Fibroblast of lung (primary cell): ENCODE measurements around the gene PLEKHM1. TPM values are rescaled to one million over a fixed set of nuclear protein-coding genes. Genes with fewer than 3 reads are reported as not detected.
A peak's percentile ranks its signal among the peaks of the same experiment; 100 is the strongest.

Experiments used
- DNase-seq, 2 donors: peaks; one replicate each; pipeline versions ENCODE4 v3.0.0 to v3.0.0-alpha.2; 2010; ENCODE audit warnings: low read depth in 2 of 2
- H2AFZ ChIP-seq: 2 replicates; pipeline ENCODE4 v1.5.1; 2012; ENCODE audit warnings: low read length, control low read depth, inconsistent platforms
- H3K27ac ChIP-seq: 2 replicates; pipeline ENCODE4 v1.5.1; 2011; ENCODE audit warnings: low read length, control low read depth; ENCODE audit not compliant: insufficient read depth
- H3K27me3 ChIP-seq: 2 replicates; pipeline ENCODE4 v1.5.1; 2011; ENCODE audit warnings: mild to moderate bottlenecking, low read length; ENCODE audit not compliant: control insufficient read depth, insufficient read depth
- H3K36me3 ChIP-seq: 2 replicates; pipeline ENCODE4 v1.5.1; 2011; ENCODE audit warnings: low read length; ENCODE audit not compliant: control insufficient read depth, insufficient read depth
- H3K4me1 ChIP-seq: 2 replicates; pipeline ENCODE4 v1.5.1; 2011; ENCODE audit warnings: low read length; ENCODE audit not compliant: control insufficient read depth, insufficient read depth; ENCODE audit errors: extremely low read depth
- H3K4me2 ChIP-seq: 2 replicates; pipeline ENCODE4 v1.5.1; 2011; ENCODE audit warnings: low read length, control low read depth; ENCODE audit not compliant: insufficient read depth; ENCODE audit errors: extremely low read depth
- H3K4me3 ChIP-seq, 4 experiments: fragments of 200-600 bp in 1 of 4; sonication (generic) in 1 of 4; replicated peaks in 1 of 4; 2 replicates each; pipeline ENCODE4 v1.5.1; 2011 to 2016; ENCODE audit warnings: low read length in 4 of 4, low read depth in 3 of 4, mild to moderate bottlenecking in 3 of 4, control low read depth in 2 of 4, inconsistent platforms in 1 of 4, mixed read lengths in 1 of 4; ENCODE audit not compliant: insufficient read depth in 1 of 4; ENCODE audit errors: control extremely low read depth in 1 of 4
- H3K79me2 ChIP-seq: 2 replicates; pipeline ENCODE4 v1.5.1; 2012; ENCODE audit warnings: mild to moderate bottlenecking, low read length, inconsistent platforms; ENCODE audit not compliant: control insufficient read depth, insufficient read depth
- H3K9ac ChIP-seq: 2 replicates; pipeline ENCODE4 v1.5.1; 2011; ENCODE audit warnings: mild to moderate bottlenecking, low read length, control low read depth; ENCODE audit not compliant: insufficient read depth
- H3K9me3 ChIP-seq: 2 replicates; pipeline ENCODE4 v1.5.1; 2012; ENCODE audit warnings: low read depth, low read length; ENCODE audit not compliant: control insufficient read depth, insufficient read depth
- H4K20me1 ChIP-seq: 2 replicates; pipeline ENCODE4 v1.5.1; 2011; ENCODE audit warnings: low read length; ENCODE audit not compliant: control insufficient read depth, insufficient read depth; ENCODE audit errors: extremely low read depth
- CTCF ChIP-seq, 2 donors: IDR thresholded peaks in 1 of 2; conservative IDR thresholded peaks in 1 of 2; 1 replicate in 1 of 2; 2 replicates in 1 of 2; pipeline ENCODE4 v1.5.1; 2011 to 2012; ENCODE audit warnings: low read length in 2 of 2, control low read depth in 1 of 2, inconsistent platforms in 1 of 2, low read depth in 1 of 2, mild to moderate bottlenecking in 1 of 2
- EZH2 ChIP-seq: IDR thresholded peaks from 2 replicates; pipeline ENCODE4 v1.5.1; 2012; ENCODE audit warnings: low read length, control low read depth, mild to moderate bottlenecking; ENCODE audit errors: missing control alignments
- polyA plus RNA-seq, 2 donors: library from polyadenylated mRNA; depleted of rRNA in 1 of 2; stranded (reverse) in 1 of 2; unstranded in 1 of 2; fragments of >200 nt; gene quantifications; 2 replicates each; pipeline ENCODE4 v1.2.1, GENCODE V29; 2011 to 2012; ENCODE audit warnings: missing spikeins in 1 of 2
- total RNA-seq: library from RNA; depleted of rRNA; stranded (reverse); fragments of >200 nt; gene quantifications from 2 replicates; pipeline ENCODE4 v1.2.1, GENCODE V29; 2014

PLEKHM1 gene
- total and polyA plus RNA-seq, 2 donors (not counting 1 experiment from before 2014, with no cell fraction given) = 15.8 to 27.9 TPM

- DNase-seq = no peak
- Histone ChIP-seq H4K20me1 (no peaks in the 10 kb centered on the region), H3K9ac (no peak overlapping the region), H2AFZ (no peak overlapping the region), H3K4me1 (peaks cover 9% of the 10 kb centered on the region), H3K4me3 (no peak overlapping the region), H3K79me2 (no peaks in the 10 kb centered on the region), H3K27me3 (peaks cover 25% of the 10 kb centered on the region), H3K9me3 (no peaks in the 10 kb centered on the region), H3K4me2 (no peak overlapping the region), H3K27ac (no peak overlapping the region), H3K36me3 (no peaks in the 10 kb centered on the region)
- TF ChIP-seq CTCF (conservative IDR thresholded peaks at IDR 0.05 in 1 of 2, IDR thresholded peaks at IDR 0.05 in 1 of 2; ENCODE audit: low read depth in 1 of 2, low read length in 2 of 2) (no peak), EZH2 (no peak)
Measured at GRCh38 chr17:45428931-45429338, 61.6 kb downstream of the PLEKHM1 start.

GRCh38 chr17:45428050-45428617, 62.4 kb downstream of the PLEKHM1 start:
- no peaks in the 10 kb centered on the region for H3K9me3 ChIP-seq
- H3K4me3 ChIP-seq = no peak overlapping the region
- H4K20me1 ChIP-seq = no peaks in the 10 kb centered on the region
- H3K27me3 ChIP-seq = peaks cover 25% of the 10 kb centered on the region
- H3K36me3 ChIP-seq = no peaks in the 10 kb centered on the region
- H3K27ac ChIP-seq = no peak overlapping the region
- peaks cover 9% of the 10 kb centered on the region for H3K4me1 ChIP-seq
- DNase-seq = peak; percentile 44 to 52
- peak overlapping the region; percentile 2 for H3K9ac ChIP-seq
- peak overlapping the region; percentile 80 for H3K4me2 ChIP-seq
- TF ChIP-seq CTCF (conservative IDR thresholded peaks at IDR 0.05 in 1 of 2, IDR thresholded peaks at IDR 0.05 in 1 of 2; ENCODE audit: low read depth in 1 of 2, low read length in 2 of 2) (peak; percentile 81 to 87), EZH2 (peak; percentile 73)
- H3K79me2 ChIP-seq = no peaks in the 10 kb centered on the region
- H2AFZ ChIP-seq = no peak overlapping the region

GRCh38 chr17:45427181-45427835, 63.2 kb downstream of the PLEKHM1 start:
- Histone ChIP-seq H4K20me1 (no peaks in the 10 kb centered on the region), H3K27me3 (peaks cover 25% of the 10 kb centered on the region), H3K36me3 (no peaks in the 10 kb centered on the region), H3K27ac (no peak overlapping the region), H3K4me2 (no peak overlapping the region), H3K79me2 (no peaks in the 10 kb centered on the region), H3K9ac (no peak overlapping the region), H3K9me3 (no peaks in the 10 kb centered on the region), H3K4me3 (no peak overlapping the region), H2AFZ (no peak overlapping the region), H3K4me1 (peaks cover 9% of the 10 kb centered on the region)
- no peak for DNase-seq
- TF ChIP-seq EZH2 (no peak), CTCF (conservative IDR thresholded peaks at IDR 0.05 in 1 of 2, IDR thresholded peaks at IDR 0.05 in 1 of 2; ENCODE audit: low read depth in 1 of 2, low read length in 2 of 2) (no peak)
